ENCODE measurements around the gene KIAA1549.

KIAA1549 gene

DNA sequence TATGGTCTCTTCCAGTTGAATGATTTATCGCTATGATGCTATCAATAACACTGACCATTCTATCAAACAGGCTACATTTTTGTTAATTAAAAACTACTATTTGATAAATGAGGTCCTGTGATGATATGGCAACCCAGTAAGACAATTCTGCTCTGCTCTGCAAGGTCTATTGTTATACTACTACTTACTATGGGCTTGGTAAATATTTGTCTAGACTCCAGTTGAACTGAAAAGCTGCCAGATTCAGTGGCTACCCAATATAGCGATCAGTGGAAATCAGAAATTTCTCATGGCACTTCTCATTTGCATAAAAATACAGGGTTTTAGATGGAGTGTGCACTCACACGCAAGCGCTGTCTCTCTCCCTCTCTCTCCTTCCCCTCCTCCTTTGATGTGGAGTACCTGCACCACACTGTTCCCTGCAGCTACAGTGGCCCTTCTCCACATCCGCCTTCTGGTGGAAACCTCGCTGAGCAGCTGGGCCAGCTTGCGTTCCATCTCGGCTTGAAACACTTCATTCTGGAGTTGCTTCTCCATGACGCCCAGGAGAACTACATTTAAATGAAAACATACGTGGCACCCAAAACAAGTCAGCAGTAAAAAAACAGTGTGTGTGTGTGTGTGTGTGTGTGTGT, 77.9 kb downstream of the KIAA1549 start:
- peak; percentile 83 for DNase-seq

DNA sequence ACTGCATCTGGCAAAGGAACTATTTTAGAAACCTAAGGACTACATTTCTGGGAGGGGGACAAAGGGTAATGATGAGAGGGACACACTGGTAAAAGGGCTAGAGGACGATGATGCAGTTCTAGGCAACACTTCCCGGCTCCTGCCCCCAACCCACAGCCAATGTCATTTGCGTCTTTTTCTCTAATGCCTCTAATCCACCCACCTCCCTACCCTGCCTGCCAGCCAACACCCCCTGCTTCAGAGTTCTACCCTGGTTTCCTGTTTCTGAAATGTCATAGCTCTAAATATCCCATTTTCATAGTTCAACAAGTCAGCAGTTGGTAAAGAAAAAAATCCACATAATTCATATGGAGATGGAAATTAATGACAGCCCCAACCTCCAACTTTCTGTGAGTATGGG, 79.0 kb downstream of the KIAA1549 start:
- DNase-seq: peak; percentile 39

DNA sequence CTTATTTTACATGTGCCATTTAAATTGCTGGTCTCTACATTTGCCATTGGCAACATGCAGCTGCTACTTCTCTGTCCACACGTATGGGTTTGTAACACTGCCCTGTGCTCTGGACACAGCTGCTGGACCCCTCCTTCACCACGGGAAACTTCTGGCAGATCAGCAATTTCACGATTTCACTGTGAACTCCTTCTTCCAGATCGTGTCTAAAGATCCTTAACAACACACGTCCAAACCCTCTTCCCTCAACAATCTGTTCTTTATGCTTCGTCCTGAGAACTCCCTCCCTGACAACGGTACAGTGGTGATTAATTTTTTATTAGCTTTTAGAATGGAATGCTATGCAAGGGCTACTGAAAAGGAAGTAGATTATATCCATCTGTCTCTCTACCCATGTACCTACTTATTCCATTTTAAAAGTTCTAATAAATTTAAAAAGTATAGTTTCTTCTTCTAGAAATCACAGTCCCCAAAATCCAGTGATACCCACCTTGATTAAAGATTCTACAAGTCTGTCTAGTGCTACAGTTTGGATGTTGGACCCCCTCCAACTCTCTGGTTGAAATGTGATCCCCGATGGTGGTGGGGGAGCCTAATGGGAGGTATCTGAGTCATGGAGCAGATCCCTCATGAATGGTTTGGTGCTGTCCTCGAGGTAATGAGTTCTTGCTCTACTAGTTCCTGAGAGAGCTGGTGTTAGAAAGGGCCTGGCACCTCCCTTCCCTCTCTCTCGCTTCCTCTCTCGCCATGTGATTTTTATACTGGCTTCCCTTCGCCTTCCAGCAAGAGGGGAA, 81.0 kb downstream of the KIAA1549 start:
- no peak for DNase-seq

DNA sequence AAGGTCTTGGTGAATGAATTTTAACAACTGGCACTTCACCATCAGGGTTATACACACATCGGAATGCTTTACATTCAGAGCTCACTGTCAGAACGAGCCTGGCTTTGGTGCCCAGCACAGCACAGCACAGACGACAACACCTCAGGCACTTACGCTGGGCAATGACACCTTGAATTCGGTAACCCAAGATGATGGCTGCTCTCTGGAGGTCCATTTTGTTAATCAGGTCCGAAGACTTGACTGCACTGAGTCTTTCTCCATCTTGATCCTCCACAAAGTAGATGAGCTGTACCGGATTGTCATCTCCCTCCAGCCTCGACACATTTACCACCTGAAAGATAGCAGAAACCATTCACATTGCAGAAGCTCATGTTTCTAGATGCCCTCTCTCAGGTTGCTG, 82.4 kb downstream of the KIAA1549 start:
- no peak for DNase-seq

DNA sequence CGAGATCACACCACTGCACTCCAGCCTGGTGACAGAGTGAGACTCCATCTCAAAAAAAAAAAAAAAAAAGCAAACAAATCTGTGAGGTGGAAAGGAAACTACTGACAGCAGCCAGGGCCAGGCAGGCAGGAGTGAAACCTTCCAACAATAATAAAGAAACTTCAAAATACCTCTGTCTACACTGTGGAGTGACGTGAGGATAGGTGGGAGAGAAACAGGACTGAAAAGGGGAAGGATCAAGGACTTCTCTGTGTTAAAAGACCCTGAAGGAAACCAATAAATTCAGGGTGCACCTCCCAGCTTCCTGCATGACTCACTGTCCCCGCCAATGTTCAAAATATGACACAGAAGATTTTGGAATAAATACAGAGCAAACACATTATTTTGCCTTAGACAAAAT, 82.9 kb downstream of the KIAA1549 start:
- DNase-seq: peak; percentile 55

DNA sequence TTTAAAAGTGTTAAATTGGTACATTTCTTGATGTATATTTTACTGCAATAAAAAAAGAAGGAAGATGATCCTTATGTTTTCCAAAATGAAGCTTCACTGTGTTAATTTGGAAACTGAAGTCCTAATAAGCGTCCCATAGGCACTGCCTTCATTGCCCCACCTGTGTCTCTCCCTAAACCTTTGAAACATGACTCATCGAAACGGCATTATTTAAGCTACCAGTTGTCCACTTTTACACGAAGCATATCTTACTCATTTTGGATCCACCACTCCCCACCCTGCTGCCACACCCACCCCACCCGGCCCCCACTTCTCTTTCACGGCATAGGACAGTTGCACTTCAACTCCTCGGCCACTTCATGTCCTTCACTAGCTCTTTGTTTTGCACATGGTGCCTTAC, 85.5 kb downstream of the KIAA1549 start:
- DNase-seq: no peak

DNA sequence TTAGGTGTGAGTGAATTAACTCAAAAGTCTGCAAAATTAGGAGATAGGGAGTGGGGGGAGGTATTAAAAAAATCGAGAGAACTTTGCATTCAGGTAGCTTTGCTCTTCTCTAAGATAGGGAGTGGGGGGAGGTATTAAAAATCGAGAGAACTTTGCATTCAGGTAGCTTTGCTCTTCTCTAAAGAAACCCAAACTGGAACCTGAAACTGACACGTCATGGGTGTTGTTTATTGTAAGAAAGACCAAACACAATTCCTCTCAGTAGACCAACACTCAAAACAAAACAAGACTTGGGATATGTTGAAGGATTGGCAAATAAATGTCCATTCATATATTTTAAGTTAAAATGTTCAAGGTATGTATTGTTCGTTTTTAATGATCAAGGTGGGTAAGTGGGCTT, 87.9 kb downstream of the KIAA1549 start:
- no peak for DNase-seq

DNA sequence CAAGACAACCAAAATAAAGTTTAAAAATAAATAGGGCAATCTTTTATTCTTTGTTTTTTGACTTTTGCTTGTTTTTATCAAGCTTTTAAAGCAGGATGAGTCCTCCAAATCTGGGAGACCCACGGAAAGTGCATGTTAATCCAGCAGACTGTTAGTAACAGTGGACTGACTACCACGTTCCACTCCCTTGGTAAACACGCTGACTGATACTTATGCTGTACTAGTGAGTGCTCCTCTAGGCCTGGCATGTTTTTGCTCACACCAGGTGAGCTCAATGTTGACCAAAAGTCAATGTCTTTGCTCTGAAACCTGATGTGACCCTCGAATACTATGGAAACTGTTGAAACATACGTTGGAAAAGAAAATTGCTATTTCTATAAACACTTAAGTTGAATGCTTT, 88.4 kb downstream of the KIAA1549 start:
- no peak for DNase-seq

DNA sequence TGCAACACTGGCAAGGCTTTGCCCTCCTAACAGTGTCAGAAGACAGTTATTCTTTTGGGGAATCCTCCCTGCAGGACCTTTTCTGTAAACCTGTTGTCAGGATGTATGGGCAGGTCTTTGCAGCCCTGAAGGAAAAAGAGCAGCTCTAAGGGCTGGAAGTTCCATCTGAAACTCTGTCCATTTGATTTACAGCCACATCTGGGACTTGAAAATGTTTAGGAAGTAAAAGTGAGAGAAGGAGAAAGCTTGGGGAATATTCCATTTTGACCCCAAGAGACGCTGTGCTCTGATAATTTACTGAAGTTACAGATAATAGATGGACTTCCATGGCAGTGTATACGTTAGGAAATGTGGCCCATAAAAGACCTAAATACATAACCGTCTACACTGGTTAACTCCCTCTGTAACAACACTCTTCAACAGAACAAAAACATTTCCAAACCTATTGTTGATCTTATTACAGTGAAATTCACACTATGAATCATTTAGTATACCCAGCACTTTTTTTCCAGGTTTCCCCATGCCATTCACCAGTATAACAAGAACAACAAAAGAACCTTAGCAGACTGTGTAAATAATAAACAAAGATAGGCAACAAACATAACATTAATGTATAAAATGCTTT, 89.1 kb downstream of the KIAA1549 start:
- DNase-seq: no peak

DNA sequence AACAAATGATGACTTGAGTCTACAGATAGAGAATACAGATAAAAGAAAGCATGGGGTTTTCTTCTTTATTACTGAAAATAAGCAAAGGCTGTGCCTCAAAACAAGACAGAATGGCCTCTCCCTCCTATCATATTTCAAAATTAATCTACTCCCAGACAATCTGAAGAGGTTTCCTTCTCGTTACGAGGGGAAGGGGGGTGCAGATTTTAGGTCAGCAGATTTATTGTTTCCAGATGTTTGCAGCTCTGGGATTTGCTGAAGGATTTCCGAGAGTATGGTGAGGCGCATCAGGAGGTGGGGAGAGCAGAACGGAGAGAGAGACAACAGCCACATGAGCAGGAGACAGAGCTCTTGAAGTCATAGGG, 89.8 kb downstream of the KIAA1549 start:
- DNase-seq: no peak

DNA sequence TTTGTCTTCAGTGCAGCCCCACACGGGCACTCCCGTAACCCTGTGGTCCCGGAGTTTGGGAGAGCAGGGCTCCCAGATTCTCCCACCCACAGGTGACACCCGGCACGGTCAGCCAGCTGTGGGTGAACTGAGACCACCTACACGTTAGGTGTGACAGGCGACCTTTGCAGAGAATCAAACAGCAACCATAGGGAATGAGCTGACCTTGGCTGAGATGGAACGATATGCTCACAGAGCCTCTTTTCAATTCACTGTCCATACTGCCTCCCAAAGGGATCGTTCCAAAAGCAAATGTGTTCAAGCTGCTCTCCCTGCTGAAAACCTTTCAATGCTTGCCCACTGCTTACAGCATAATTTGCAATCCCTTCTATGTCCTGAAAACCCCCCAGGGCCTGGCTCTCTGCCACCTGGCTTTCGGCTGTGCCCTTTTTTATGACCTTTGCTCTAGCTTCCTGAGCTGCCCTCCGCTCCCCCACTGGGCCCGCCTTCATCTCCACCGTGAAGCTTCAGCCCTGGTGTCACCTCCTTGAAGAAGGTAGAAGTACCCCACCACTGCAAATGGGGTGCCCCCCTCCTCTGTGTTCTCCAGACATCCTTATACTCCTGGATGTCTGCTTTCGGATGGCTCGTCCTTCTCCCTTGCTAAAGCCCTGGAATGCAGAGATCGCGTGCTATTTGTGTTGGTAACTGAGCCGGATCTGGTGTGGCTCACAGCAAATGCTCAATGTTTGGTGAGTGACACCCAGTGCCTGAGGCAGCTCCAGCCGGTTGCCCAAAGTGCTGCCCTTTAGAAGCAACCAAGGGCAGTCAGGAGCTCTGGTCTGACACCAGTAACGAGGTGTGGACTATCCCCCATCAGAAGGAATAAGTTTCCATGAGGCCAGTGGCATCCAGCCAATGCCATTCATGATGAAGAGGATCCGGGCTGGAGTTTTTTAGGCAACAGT, 90.4 kb downstream of the KIAA1549 start:
- DNase-seq: no peak

DNA sequence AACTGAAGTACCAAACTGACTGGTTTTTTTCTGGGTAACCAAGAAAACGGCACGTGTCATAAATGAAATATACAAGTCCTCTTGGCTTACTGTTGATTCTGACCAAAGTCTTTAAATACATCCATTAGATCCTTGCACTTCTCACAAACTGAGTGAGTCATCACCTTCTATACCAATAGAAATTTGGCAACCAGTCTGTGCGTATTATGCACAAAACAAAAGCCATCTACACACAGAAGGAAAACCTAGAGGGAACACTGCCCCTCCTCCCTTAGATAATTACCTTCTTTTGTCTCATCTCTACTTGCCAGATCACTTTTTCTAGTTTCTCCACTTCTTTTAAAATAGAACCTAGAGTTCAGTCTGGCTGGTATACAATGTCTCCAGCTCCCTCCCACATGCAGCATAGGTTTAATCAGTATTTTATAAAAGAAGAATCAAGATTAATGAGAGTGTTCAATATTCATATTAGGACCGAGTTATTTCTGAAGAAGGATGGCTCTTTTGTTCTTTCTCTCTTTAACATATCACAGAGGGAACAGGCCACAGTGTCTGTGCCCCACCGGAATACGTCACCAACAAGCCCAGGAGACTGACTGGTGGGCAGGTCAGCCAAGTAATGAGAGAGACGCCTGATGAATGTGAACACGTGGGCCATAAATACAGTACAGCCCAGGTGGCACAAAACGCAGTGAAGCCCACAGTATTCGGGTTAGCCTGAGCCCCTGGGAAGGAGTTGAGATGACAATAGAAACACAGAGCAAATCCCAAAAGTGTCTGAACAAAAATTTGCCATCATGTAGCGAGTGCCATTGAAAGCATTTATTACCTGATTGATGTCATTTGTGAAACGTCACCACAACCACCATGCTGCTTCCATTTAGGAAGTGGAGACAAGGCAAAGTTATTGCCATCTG, 91.3 kb downstream of the KIAA1549 start:
- no peak for DNase-seq

DNA sequence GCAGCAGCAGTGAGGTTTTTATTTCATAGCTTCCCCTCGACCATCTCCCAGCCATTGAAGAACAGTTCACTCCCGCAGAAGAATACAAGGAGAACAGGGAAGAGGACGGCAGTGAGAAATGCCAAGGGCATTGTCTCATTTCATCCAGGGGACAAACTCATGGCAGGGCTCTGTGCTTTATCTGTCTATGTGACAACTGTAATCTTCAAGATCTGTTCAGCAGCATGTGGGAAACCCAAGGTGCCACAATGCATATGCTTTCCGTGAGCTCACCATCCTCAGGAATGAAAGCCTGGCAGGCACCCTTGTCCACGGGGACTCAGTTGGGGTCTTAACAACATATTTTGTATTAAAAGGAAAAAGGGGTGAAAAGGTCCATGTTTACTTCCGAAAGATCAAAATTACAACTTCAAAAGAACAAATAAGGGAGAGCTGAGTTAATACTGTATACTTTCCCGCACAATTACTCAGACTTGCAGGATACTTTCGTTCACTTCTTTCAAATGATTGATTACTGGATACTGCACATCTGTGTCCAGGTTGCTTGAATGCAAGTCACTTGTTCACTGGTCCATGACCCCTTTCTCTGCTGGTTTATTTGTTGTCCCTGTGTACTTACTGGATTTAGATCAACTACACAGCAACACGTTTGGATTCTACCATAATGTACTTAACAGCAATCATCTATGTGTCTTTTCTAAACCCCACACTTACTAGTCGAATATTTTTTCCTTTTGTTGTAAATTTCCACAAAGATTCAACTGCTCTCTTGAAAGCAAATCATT, 93.1 kb downstream of the KIAA1549 start:
- no peak for DNase-seq

DNA sequence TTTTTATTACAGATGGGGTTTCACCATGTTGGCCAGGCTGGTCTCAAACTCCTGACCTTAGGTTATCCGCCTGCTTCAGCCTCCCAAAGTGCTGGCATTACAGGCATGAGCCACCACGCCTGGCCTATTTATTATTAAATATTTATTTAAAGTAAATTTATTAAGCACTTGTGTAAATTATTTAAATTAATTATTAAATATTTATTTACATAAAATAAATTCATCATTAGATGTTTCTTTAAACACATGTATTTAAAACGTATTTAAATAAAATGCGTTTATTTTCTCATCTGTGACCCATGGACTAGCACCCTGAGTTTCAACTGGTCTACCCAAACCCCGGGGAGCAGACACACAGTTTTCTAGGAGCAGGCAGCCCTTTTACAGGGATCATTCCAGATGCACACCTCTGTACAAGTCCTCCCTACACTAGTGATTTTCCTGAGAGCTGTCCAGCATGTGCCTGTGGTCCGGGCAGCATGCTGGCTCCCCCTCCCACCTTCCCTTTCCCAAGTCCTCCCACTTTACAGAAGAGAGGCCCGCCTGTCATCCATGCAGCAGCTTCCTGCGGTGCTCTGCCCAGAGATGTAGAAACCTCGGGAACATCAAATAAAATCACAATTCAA, 94.0 kb downstream of the KIAA1549 start:
- no peak for DNase-seq

DNA sequence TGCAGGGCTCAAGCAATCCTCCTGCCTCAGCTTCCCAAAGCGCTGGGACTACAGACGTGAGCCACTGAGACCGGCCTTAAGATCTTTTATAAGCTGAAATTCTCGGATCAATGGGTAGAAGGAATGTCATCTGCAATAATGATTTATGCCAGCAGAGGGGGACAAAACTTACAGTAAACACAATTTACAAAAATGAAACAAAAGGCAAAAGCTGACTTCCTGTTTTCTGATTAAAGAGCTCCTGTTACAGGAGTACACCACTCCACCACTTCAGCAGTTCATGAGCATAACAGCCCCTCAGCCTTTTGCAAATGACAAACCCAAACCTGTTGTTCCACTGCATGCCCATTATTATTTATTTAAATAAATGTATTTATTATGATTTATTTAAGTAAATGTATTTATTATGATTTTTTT, 94.7 kb downstream of the KIAA1549 start:
- DNase-seq: peak; percentile 66

DNA sequence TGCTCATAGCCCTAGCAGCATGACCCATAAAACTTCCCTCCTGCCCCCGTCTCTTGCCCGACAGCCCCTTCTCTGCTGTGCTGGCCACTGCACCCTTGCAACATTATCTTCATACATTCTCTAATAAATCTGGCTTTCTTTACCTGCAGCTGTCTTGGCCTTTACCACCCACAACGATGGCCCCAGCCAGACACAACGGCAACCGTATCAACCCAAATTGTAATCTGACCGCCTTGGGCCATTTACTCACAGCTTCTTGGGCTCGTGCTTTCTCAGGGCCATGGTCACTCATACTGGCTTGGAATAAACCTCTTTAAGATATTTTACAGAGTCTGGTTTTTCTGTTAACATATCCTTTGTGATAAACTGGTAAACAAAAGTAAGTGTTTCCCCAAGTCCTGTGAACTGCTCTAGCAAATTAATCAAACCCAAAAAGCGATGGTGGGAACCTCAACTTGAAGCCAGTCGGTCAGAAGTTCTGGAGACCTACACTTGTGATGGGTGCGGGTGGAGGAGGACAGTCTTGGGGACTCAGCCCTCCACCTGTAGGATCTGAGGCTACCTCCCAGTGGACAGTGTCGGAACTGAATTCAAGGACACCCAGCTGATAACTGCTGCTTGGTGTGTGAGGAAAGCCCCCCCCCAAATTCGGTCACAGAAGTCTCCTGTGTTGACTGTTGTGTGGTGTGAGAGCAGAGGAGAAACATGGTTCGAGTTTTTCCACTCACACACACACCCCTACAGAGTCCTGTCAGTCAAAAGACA, 95.6 kb downstream of the KIAA1549 start:
- no peak for DNase-seq

DNA sequence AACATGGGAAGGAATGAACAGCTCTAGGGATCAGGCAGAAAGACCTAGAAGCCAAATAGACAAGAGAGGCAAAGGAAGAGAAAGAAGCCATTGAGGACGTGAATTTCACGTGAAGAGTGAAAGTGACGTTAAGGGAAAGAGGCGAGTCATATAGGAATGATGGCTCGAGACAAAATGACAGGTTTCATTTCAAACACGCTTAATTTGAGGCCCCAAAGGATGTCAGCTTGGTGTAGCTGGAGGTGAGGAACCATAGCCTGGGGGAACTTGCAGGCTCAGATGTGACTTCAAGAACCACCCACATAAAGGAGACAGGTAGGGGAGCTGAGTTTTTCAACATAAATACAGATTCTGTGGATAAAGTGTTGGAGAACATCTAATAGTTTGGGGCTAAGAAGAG, 98.9 kb downstream of the KIAA1549 start:
- DNase-seq: no peak

DNA sequence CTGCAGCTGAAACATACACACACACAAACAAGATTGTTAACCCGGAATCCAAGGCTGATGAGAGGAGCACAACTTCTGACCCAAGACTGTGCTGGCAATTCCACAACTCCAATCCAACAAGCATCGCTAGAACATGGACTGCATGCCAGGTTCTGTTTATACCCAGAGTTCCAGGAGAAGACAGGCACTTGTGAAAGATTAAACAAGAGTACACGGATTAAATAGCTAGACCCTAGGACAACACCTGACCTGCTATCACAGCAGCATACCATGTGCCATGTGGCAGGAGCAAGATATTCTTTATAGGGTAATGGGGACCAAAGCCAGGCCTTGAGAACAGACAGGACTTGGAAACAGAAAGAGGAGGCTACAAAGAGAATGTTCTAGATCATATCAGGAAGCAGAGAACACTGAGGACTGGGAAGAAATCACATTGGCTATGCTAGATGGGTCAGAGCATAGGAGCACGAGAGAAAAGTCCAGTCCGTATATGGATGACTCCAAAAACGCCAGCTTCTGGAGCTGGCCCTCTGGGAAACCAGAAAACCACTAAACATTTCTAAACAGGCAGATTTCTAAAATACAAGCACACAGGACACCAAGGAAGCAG, 99.5 kb downstream of the KIAA1549 start:
- no peak for DNase-seq

DNA sequence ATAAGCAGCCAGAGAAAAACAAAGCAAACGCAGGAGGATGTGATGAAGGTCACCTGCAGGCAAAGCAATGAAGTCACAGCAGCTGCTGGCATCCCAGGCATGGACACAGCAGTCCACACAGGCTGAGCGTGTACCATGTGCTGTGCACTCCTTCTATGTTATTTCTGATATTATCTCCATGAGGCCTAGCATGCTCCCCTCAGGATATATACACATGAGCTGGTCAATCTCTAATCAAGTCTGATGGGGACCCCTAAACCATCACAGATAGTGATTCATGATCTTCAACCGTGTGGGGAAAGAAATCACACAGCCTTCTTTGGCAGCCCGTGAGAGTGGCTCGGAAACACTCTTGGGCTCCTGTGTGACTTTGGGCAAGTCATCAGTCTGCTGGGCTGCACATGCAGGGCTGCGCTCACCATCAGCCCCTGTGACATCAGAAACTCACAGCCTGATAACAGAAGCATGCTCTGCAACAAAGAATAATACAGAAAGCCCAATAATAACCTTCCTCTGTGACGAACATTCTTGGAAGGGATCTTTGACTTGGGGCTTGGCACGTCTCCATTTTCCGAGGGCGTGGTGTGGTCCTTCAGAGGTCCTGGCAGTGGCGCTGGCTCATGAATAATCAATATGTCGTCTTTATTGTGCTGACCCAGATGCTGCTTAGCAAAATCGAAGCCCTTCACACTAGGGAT, 100.2 kb downstream of the KIAA1549 start:
- no peak for DNase-seq

All from CD4-positive, alpha-beta T cell treated with Interleukin-6 for 4 hours (primary cell).